GM12875 (cell line): ENCODE measurements around the gene ADAM10.
"Not testable (repeated sequence)": the region's sequence is repeated elsewhere in the genome, so short reads cannot be mapped to it uniquely, and the experiment has no call there.

Source experiments
- H3K4me3 ChIP-seq: one replicate; pipeline ENCODE4 v1.5.1; 2011; ENCODE audit warnings: low read depth, low read length, control low read depth
- CTCF ChIP-seq: IDR thresholded peaks from 2 replicates; pipeline ENCODE4 v1.5.1; 2011; ENCODE audit warnings: low read depth, mild to moderate bottlenecking, control low read depth, inconsistent platforms, low read length, moderate library complexity, borderline replicate concordance; ENCODE audit not compliant: insufficient read depth

The ADAM10 gene

GRCh38 chr15:58611731-58612676 is 137.5 kb downstream of the ADAM10 start:
- no peak overlapping the region for H3K4me3 ChIP-seq
- TF ChIP-seq CTCF, result no peak

GRCh38 chr15:58608711-58609110 is 140.8 kb downstream of the ADAM10 start:
- H3K4me3 ChIP-seq, result no peak overlapping the region
- no peak for TF ChIP-seq CTCF

- no peak for TF ChIP-seq CTCF
- H3K4me3 ChIP-seq, result no peak overlapping the region
Measured at GRCh38 chr15:58608129-58608590, 141.3 kb downstream of the ADAM10 start.

- H3K4me3 ChIP-seq, result no peak overlapping the region
- TF ChIP-seq CTCF, result no peak
Measured at GRCh38 chr15:58606577-58607080, 142.9 kb downstream of the ADAM10 start.

GRCh38 chr15:58605931-58606530 is 143.5 kb downstream of the ADAM10 start:
- no peak overlapping the region for H3K4me3 ChIP-seq
- no peak for TF ChIP-seq CTCF

GRCh38 chr15:58604455-58604923 is 145.0 kb downstream of the ADAM10 start:
- TF ChIP-seq CTCF, result no peak

GRCh38 chr15:58603927-58604326 is 145.6 kb downstream of the ADAM10 start:
- not testable (repeated sequence) for H3K4me3 ChIP-seq

More at GRCh38 chr15:58604455-58604923, 145.0 kb downstream of the ADAM10 start:
- no peak overlapping the region for H3K4me3 ChIP-seq
